OCI-LY1 (cell line): Measurements from ENCODE around the gene XAGE3.
"Not testable (repeated sequence)": the region's sequence is repeated elsewhere in the genome, so short reads cannot be mapped to it uniquely, and the experiment has no call there.

Source experiments
- H2AFZ ChIP-seq: fragments of 200-600 bp; sonication (generic), shearing (Covaris generic); 2 replicates; pipeline ENCODE4 v1.6.0; 2014; ENCODE audit warnings: antibody characterized with exemption, mild to moderate bottlenecking, low read length
- H3F3A ChIP-seq: fragments of 200-600 bp; sonication (generic), shearing (Covaris generic); 2 replicates; pipeline ENCODE4 v1.6.0; 2014; ENCODE audit warnings: mild to moderate bottlenecking, antibody characterized with exemption, low read length, moderate library complexity; ENCODE audit not compliant: insufficient read depth
- H3K27ac ChIP-seq: fragments of 200-600 bp; sonication (generic); 2 replicates; pipeline ENCODE4 v1.5.1; 2014; ENCODE audit warnings: low read length, mixed run types, mild to moderate bottlenecking, low read depth; ENCODE audit not compliant: poor library complexity, severe bottlenecking
- H3K27me3 ChIP-seq: fragments of 200-600 bp; sonication (generic); 2 replicates; pipeline ENCODE4 v1.6.0; 2014; ENCODE audit warnings: antibody characterized with exemption, mild to moderate bottlenecking, low read length, moderate library complexity; ENCODE audit not compliant: insufficient read depth
- H3K36me3 ChIP-seq: fragments of 200-600 bp; sonication (generic); 2 replicates; pipeline ENCODE4 v1.6.1; 2014; ENCODE audit warnings: mild to moderate bottlenecking, antibody characterized with exemption, low read length, moderate library complexity, mixed read lengths; ENCODE audit not compliant: insufficient read depth
- H3K4me1 ChIP-seq: fragments of 200-600 bp; sonication (generic); 2 replicates; pipeline ENCODE4 v1.5.1; 2014; ENCODE audit warnings: mild to moderate bottlenecking, low read length, moderate library complexity; ENCODE audit not compliant: insufficient read depth, severe bottlenecking
- H3K4me2 ChIP-seq: fragments of 200-600 bp; sonication (generic), shearing (Covaris generic); 2 replicates; pipeline ENCODE4 v1.6.1; 2014; ENCODE audit warnings: low read length
- H3K4me3 ChIP-seq: fragments of 200-600 bp; sonication (generic); 2 replicates; pipeline ENCODE4 v1.5.1; 2014; ENCODE audit warnings: low read length, low read depth, mild to moderate bottlenecking, mixed read lengths; ENCODE audit not compliant: poor library complexity, severe bottlenecking
- H3K79me2 ChIP-seq: fragments of 200-600 bp; shearing (Covaris generic); 2 replicates; pipeline ENCODE4 v1.6.1; 2016; ENCODE audit warnings: mixed run types, low read length, mixed read lengths; ENCODE audit not compliant: insufficient read depth
- H3K9ac ChIP-seq: fragments of 200-600 bp; sonication (generic), shearing (Covaris generic); 2 replicates; pipeline ENCODE4 v1.6.1; 2014; ENCODE audit warnings: mild to moderate bottlenecking, low read length, mixed read lengths
- H3K9me2 ChIP-seq: fragments of 200-600 bp; sonication (generic), shearing (Covaris generic); 2 replicates; pipeline ENCODE4 v1.6.1; 2014; ENCODE audit warnings: low read depth, mild to moderate bottlenecking, low read length, mixed read lengths
- H3K9me3 ChIP-seq: fragments of 200-600 bp; shearing (Covaris generic); 2 replicates; pipeline ENCODE4 v1.6.1; 2014; ENCODE audit warnings: low read length, mixed read lengths
- H4K20me1 ChIP-seq: fragments of 200-600 bp; sonication (generic), shearing (Covaris generic); 2 replicates; pipeline ENCODE4 v1.6.0; 2016; ENCODE audit warnings: mild to moderate bottlenecking, low read length; ENCODE audit not compliant: insufficient read depth
- EZH2 ChIP-seq: fragments of 200-600 bp; sonication (generic), shearing (Covaris generic); IDR thresholded peaks from 2 replicates; pipeline ENCODE4 v1.8.0; 2017; ENCODE audit warnings: borderline replicate concordance, mixed run types, mild to moderate bottlenecking, antibody characterized with exemption, low read length, moderate library complexity, mixed read lengths
- TF ChIP-seq, protein P1 (sequence below): fragments of 200-600 bp; sonication (generic), shearing (Covaris generic); IDR thresholded peaks from 2 replicates; pipeline ENCODE4 v1.5.1; 2017; ENCODE audit warnings: mild to moderate bottlenecking, antibody characterized with exemption, low read length, moderate library complexity, mixed read lengths

XAGE3 gene

GRCh38 chrX:52874661-52875060, 6.8 kb upstream of the XAGE3 start:
- Histone ChIP-seq H3K9ac (no peak overlapping the region), H3K4me2 (no peak overlapping the region), H3K79me2 (no peaks in the 10 kb centered on the region), H3K27ac (no peak overlapping the region), H3K27me3 (no peaks in the 10 kb centered on the region), H3K4me3 (no peak overlapping the region), H3K9me2 (no peaks in the 10 kb centered on the region), H4K20me1 (no peaks in the 10 kb centered on the region), H2AFZ (no peak overlapping the region), H3K9me3 (no peaks in the 10 kb centered on the region), H3K4me1 (no peaks in the 10 kb centered on the region), H3F3A (no peaks in the 10 kb centered on the region), H3K36me3 (no peaks in the 10 kb centered on the region)
- TF ChIP-seq, protein P1, sequence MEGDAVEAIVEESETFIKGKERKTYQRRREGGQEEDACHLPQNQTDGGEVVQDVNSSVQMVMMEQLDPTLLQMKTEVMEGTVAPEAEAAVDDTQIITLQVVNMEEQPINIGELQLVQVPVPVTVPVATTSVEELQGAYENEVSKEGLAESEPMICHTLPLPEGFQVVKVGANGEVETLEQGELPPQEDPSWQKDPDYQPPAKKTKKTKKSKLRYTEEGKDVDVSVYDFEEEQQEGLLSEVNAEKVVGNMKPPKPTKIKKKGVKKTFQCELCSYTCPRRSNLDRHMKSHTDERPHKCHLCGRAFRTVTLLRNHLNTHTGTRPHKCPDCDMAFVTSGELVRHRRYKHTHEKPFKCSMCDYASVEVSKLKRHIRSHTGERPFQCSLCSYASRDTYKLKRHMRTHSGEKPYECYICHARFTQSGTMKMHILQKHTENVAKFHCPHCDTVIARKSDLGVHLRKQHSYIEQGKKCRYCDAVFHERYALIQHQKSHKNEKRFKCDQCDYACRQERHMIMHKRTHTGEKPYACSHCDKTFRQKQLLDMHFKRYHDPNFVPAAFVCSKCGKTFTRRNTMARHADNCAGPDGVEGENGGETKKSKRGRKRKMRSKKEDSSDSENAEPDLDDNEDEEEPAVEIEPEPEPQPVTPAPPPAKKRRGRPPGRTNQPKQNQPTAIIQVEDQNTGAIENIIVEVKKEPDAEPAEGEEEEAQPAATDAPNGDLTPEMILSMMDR = no peak
- TF ChIP-seq EZH2 = no peak

DNA sequence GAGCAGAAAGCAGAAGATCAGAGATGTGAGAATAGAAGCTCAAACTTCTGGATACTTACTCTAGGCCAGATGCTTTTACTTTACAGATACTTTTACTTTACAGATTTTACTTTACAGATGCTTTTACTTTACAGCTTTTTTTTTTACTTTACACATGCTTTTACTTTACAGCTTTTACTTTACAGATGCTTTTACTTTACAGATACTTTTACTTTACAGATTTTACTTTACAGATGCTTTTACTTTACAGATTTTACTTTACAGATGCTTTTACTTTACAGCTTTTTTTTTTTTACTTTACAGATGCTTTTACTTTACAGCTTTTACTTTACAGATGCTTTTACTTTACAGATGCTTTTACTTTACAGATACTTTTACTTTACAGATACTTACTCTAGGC, 5.9 kb upstream of the XAGE3 start:
- not testable (repeated sequence) for H4K20me1 ChIP-seq, H3F3A ChIP-seq, H3K9me2 ChIP-seq, H3K27me3 ChIP-seq, H3K79me2 ChIP-seq, H3K36me3 ChIP-seq, H3K9ac ChIP-seq, H2AFZ ChIP-seq, H3K4me1 ChIP-seq, H3K4me2 ChIP-seq, H3K27ac ChIP-seq, H3K9me3 ChIP-seq, H3K4me3 ChIP-seq

GRCh38 chrX:52870046-52870445, 2.2 kb upstream of the XAGE3 start:
- Histone ChIP-seq H3K79me2 (no peaks in the 10 kb centered on the region), H3K9me2 (no peaks in the 10 kb centered on the region), H3K36me3 (no peaks in the 10 kb centered on the region), H3K4me2 (no peak overlapping the region), H3K27me3 (no peaks in the 10 kb centered on the region), H3K9ac (no peak overlapping the region), H2AFZ (no peak overlapping the region), H3F3A (no peaks in the 10 kb centered on the region), H4K20me1 (no peaks in the 10 kb centered on the region), H3K4me1 (no peaks in the 10 kb centered on the region), H3K9me3 (no peaks in the 10 kb centered on the region), H3K4me3 (no peak overlapping the region), H3K27ac (no peak overlapping the region)
- TF ChIP-seq, protein P1 = no peak
- no peak for TF ChIP-seq EZH2

DNA sequence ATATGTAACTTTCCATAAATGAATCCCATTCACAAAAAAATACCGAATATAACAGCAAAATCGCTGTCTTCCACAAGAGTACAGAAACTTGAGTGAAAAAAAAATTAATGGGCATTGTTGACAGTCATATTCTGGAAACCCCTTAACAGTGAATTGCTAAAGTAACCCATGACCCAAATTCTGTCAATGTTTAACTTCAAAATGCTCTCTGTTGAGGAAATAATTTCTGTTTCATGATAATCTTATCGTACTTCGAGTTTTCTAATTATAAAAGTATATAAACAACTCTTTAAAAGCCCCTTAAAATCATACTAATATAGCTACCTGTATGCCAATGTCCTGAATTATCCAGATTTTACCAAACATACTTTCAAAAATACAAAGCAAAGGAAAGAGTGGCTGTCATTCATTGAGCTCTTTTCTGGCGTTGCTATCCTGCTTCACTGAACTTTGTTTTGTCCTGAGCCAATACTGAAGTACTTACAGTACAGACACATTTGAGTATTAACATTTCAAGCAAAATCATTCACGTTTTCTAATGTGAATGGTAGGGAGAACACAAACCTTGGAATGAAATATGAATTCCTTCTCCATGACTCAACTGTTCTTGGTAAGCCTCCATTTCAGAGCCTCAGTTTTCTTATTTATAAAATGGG, 2.4 kb downstream of the XAGE3 start:
- Histone ChIP-seq H3K9ac (no peak overlapping the region), H3K79me2 (no peaks in the 10 kb centered on the region), H3K4me2 (no peak overlapping the region), H2AFZ (no peak overlapping the region), H3K27ac (no peak overlapping the region), H3K27me3 (no peaks in the 10 kb centered on the region), H3K4me3 (no peak overlapping the region), H3F3A (no peaks in the 10 kb centered on the region), H4K20me1 (no peaks in the 10 kb centered on the region), H3K36me3 (no peaks in the 10 kb centered on the region), H3K4me1 (no peaks in the 10 kb centered on the region), H3K9me3 (no peaks in the 10 kb centered on the region), H3K9me2 (no peaks in the 10 kb centered on the region)
- TF ChIP-seq EZH2 = no peak
- TF ChIP-seq, protein P1 = no peak

DNA sequence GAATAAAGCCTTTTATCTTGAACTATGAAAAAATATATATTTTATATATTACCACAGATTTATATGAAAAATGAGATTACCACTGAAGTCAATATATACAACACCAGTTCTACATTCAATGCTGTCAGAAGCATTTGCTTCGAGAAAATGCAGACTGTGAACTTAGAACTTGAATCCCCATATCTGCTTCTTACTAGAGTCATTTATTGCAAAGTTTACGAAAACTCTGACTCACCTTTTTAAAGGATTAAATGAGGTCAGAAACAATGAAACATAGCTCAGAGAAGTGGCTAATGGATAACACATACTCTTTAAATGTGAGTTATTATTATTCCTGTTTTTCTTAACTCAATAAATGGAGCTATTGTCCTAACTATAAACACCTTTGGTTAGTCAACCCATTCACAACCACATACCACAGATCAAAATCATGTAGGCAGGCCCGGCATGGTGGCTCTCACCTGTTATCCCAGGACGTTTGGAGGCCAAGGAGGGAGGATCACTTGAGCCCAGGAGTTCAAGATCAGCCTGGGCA, 10.8 kb downstream of the XAGE3 start:
- H3K9me3 ChIP-seq, H3K4me1 ChIP-seq, H2AFZ ChIP-seq, H3K27me3 ChIP-seq, H3K36me3 ChIP-seq, H3K4me3 ChIP-seq, H3K79me2 ChIP-seq, H3K9me2 ChIP-seq, H3K27ac ChIP-seq, H3K9ac ChIP-seq, H4K20me1 ChIP-seq, H3F3A ChIP-seq, H3K4me2 ChIP-seq: not testable (repeated sequence)
